ENCODE results near the gene ACOX2. TPM values are rescaled to one million over a fixed set of nuclear protein-coding genes. Genes with fewer than 3 reads are reported as not detected.

The ACOX2 gene
- total RNA-seq, result 0.28 and 0.85 TPM in 2 replicates

GRCh38 chr3:58536501-58537411 lies at the start of gene ACOX2:
ACOX2 (minus strand) TSS chr3:58537190; CDS start chr3:58535106, 2,084 bp downstream.

DNA sequence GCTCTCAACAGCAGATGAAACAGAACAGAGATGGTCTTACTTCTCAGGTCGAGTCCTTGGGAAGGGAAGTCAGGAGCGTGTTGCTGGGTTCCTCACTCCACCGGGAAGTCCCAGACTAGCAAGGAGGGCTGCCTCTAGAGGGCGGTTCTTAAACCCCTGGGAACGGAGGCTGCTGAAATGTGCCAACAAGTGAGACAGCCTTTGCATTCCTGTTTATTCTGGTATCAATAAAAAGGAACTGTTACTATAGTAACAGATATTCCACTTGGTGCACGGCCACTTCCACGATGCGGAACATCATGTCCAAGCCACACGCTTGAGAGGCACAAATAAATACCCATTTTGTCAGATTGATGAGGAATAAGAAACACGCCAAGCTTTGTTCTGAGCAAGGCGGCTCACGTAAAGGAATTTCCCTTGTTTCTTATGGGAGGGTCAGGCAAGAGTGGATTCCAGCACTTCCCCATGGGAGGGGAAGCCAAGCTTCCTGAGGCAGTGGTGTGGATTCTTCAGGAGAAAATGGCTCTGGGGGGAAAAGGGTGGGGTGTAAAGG lies 40.4 kb upstream of the ACOX2 start, which contains the start of gene FAM107A:
FAM107A (minus strand) TSS at position 123 of the 553 bp plus-strand sequence. CDS start 7,531 bp downstream, outside the sequence.

DNA sequence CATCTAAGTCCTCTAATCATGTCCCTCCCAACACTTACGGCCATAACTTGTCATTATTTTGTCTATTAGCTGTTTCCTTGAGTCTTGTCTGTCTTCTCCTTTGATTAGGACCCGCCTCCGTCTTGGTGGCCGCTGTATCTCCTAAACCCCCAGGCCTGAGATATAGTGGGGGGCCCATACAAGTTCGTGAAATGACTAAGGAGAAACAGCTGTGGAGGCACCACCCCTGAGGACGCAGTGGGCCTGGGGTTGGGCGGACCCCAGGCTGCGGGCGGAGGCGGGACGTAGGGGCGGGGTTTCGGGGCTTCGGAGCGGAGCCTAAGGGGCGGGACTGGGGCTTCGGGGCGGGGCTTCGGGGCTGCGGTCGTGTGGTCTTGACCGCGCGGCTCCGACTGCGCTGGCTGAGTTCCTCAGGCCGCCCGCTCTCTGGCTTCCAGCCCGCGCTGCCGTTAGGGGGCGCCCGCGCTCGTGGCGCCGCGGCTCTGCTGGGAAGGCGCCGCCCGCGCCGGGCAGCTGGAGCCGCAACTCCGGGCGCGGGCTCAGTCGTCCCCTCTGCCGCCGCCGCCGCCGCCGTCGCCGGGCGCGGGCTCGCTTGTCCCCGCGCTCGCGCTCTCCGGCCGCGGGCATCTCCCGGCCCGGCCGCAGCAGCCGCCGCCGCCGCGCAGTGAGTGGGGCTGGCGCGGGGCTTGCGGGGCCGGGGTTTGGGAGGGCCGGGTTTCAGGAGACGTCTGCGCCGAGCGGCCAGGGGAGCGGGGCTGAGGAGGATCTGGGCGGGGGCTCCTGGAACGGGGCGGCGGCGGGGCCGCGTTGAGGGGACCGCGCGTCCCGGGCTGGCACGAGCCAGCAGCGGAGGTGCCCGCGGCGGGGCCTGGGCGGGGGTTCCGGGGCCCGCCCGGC lies 45.2 kb downstream of the ACOX2 start, which contains the start of gene KCTD6:
KCTD6 (plus strand) TSS at position 591 of the 897 bp plus-strand sequence. CDS start 6,660 bp downstream, outside the sequence.

Other genes starting within 250 kb of the ACOX2 start
- gene RPP14, start 230.9 kb downstream of the ACOX2 start, total RNA-seq, result 11.0 and 14.0 TPM in 2 replicates
- gene HTD2, start 230.7 kb downstream of the ACOX2 start, total RNA-seq, result 4.2 and 7.9 TPM in 2 replicates
- gene PXK, start 204.3 kb downstream of the ACOX2 start, total RNA-seq, result 10.3 and 12.9 TPM in 2 replicates
- 72.5 and 80.4 TPM in 2 replicates for gene PDHB, start 103.4 kb downstream of the ACOX2 start, total RNA-seq
- 6.2 and 8.2 TPM in 2 replicates for gene KCTD6, start 45.1 kb downstream of the ACOX2 start, total RNA-seq
- not detected in 2 replicates for gene FAM107A, start 40.2 kb upstream of the ACOX2 start, total RNA-seq
- 6.2 and 11.4 TPM in 2 replicates for gene FAM3D, start 129.6 kb upstream of the ACOX2 start, total RNA-seq

Data from airway epithelial cell (primary cell).